IPS DF 6.9 (cell line): ENCODE results near the gene MEAK7.

Experiments used
- DNase-seq: peaks from one replicate; pipeline ENCODE4 v3.0.0-alpha.2; 2013; ENCODE audit warnings: low read depth, low spot score
- H3K27ac ChIP-seq: one replicate; pipeline ENCODE4 v1.5.1; 2013; ENCODE audit warnings: low read length, control low read depth
- H3K27me3 ChIP-seq: 2 replicates; pipeline ENCODE4 v1.6.1; 2013; ENCODE audit warnings: mild to moderate bottlenecking, low read length; ENCODE audit not compliant: control insufficient read depth, insufficient read depth
- H3K36me3 ChIP-seq: 2 replicates; pipeline ENCODE4 v1.6.1; 2013; ENCODE audit warnings: low read length; ENCODE audit not compliant: control insufficient read depth, insufficient read depth
- H3K4me1 ChIP-seq: 2 replicates; pipeline ENCODE4 v1.6.1; 2013; ENCODE audit warnings: low read length; ENCODE audit not compliant: control insufficient read depth, insufficient read depth
- H3K4me3 ChIP-seq: 2 replicates; pipeline ENCODE4 v1.5.1; 2013; ENCODE audit warnings: mild to moderate bottlenecking, low read length
- H3K9me3 ChIP-seq: 2 replicates; pipeline ENCODE4 v1.6.1; 2013; ENCODE audit warnings: low read length, inconsistent platforms; ENCODE audit not compliant: control insufficient read depth, insufficient read depth
- WGBS: extraction: QIAGEN DNeasy Blood & Tissue Kit; methylation state at CpG from one replicate; pipeline ENCODE4 v1.1.7; 2013; ENCODE audit warnings: mixed read lengths, missing lambda C conversion rate; ENCODE audit not compliant: insufficient read length, insufficient coverage; 5-methylcytosine and 5-hydroxymethylcytosine counted together

The MEAK7 gene

GRCh38 chr16:84501077-84501735 lies 3.3 kb downstream of the MEAK7 start:
- Histone ChIP-seq H3K9me3 (no peaks in the 10 kb centered on the region), H3K36me3 (peaks cover 4% of the 10 kb centered on the region; the same call in 1 of the 2 replicates), H3K27me3 (no peaks in the 10 kb centered on the region), H3K4me3 (no peak overlapping the region), H3K4me1 (peaks cover 1% of the 10 kb centered on the region; the same call in 1 of the 2 replicates), H3K27ac (no peak overlapping the region)
- no CpG with 5 or more reads among the region's 12 CpGs for WGBS
- no peak for DNase-seq

GRCh38 chr16:84500531-84500930 lies 3.9 kb downstream of the MEAK7 start:
- no CpG with 5 or more reads among the region's 13 CpGs for WGBS
- H3K36me3 ChIP-seq, result peaks cover 6% of the 10 kb centered on the region; the same call in 1 of the 2 replicates
- no peak overlapping the region for H3K27ac ChIP-seq

GRCh38 chr16:84499638-84500037 lies 4.8 kb downstream of the MEAK7 start:
- peaks cover 1% of the 10 kb centered on the region; the same call in 1 of the 2 replicates for H3K4me1 ChIP-seq
- WGBS, result no CpG with 5 or more reads among the region's 15 CpGs
- no peak overlapping the region for H3K4me3 ChIP-seq
- no peak overlapping the region for H3K27ac ChIP-seq
- no peaks in the 10 kb centered on the region for H3K9me3 ChIP-seq
- H3K27me3 ChIP-seq, result no peaks in the 10 kb centered on the region
- DNase-seq, result no peak
- peaks cover 9% of the 10 kb centered on the region; the same call in 1 of the 2 replicates for H3K36me3 ChIP-seq

More at GRCh38 chr16:84500531-84500930, 3.9 kb downstream of the MEAK7 start:
- Histone ChIP-seq H3K4me3 (no peak overlapping the region), H3K9me3 (no peaks in the 10 kb centered on the region), H3K4me1 (peaks cover 1% of the 10 kb centered on the region; the same call in 1 of the 2 replicates), H3K27me3 (no peaks in the 10 kb centered on the region)
- no peak for DNase-seq

- WGBS, result no CpG with 5 or more reads among the region's 13 CpGs
- DNase-seq, result no peak
- Histone ChIP-seq H3K4me3 (no peak overlapping the region), H3K27ac (no peak overlapping the region), H3K36me3 (peaks cover 9% of the 10 kb centered on the region; the same call in 1 of the 2 replicates), H3K9me3 (no peaks in the 10 kb centered on the region), H3K27me3 (no peaks in the 10 kb centered on the region), H3K4me1 (peaks cover 1% of the 10 kb centered on the region; the same call in 1 of the 2 replicates)
These were observed 5.4 kb downstream of the MEAK7 start for GRCh38 chr16:84498859-84499620.

- H3K4me1 ChIP-seq, result no peaks in the 10 kb centered on the region; the same call in 1 of the 2 replicates
- peaks cover 9% of the 10 kb centered on the region; the same call in 1 of the 2 replicates for H3K36me3 ChIP-seq
- WGBS, result no CpG with 5 or more reads among the region's 2 CpGs
- H3K27ac ChIP-seq, result no peak overlapping the region
- H3K27me3 ChIP-seq, result no peaks in the 10 kb centered on the region
- no peak overlapping the region for H3K4me3 ChIP-seq
- DNase-seq, result no peak
- peaks cover 2% of the 10 kb centered on the region for H3K9me3 ChIP-seq
These were observed 6.2 kb downstream of the MEAK7 start for GRCh38 chr16:84498223-84498610.

GRCh38 chr16:84497418-84498222 lies 6.8 kb downstream of the MEAK7 start:
- Histone ChIP-seq H3K9me3 (peaks cover 2% of the 10 kb centered on the region), H3K4me1 (no peaks in the 10 kb centered on the region; the same call in 1 of the 2 replicates), H3K27me3 (no peaks in the 10 kb centered on the region), H3K36me3 (peaks cover 9% of the 10 kb centered on the region; the same call in 1 of the 2 replicates), H3K4me3 (no peak overlapping the region), H3K27ac (no peak overlapping the region)
- DNase-seq, result no peak
- no CpG with 5 or more reads among the region's 18 CpGs for WGBS

GRCh38 chr16:84496991-84497390 lies 7.5 kb downstream of the MEAK7 start:
- no peak for DNase-seq
- no peak overlapping the region for H3K4me3 ChIP-seq

GRCh38 chr16:84495506-84495905 lies 9.0 kb downstream of the MEAK7 start:
- no peak overlapping the region for H3K27ac ChIP-seq
- no peak overlapping the region for H3K4me3 ChIP-seq
- H3K4me1 ChIP-seq, result no peaks in the 10 kb centered on the region; the same call in 1 of the 2 replicates
- peaks cover 9% of the 10 kb centered on the region; the same call in 1 of the 2 replicates for H3K36me3 ChIP-seq
- H3K9me3 ChIP-seq, result peaks cover 2% of the 10 kb centered on the region
- no CpG with 5 or more reads among the region's 11 CpGs for WGBS
- no peak for DNase-seq
- no peaks in the 10 kb centered on the region for H3K27me3 ChIP-seq

More at GRCh38 chr16:84496991-84497390, 7.5 kb downstream of the MEAK7 start:
- no peak overlapping the region for H3K27ac ChIP-seq
- no CpG with 5 or more reads among the region's 3 CpGs for WGBS
- peaks cover 9% of the 10 kb centered on the region; the same call in 1 of the 2 replicates for H3K36me3 ChIP-seq
- no peaks in the 10 kb centered on the region; the same call in 1 of the 2 replicates for H3K4me1 ChIP-seq
- peaks cover 2% of the 10 kb centered on the region for H3K9me3 ChIP-seq
- H3K27me3 ChIP-seq, result no peaks in the 10 kb centered on the region

- no CpG with 5 or more reads among the region's 8 CpGs for WGBS
- Histone ChIP-seq H3K27me3 (no peaks in the 10 kb centered on the region), H3K36me3 (no peaks in the 10 kb centered on the region; the same call in 1 of the 2 replicates), H3K4me3 (no peak overlapping the region), H3K27ac (no peak overlapping the region), H3K9me3 (peaks cover 2% of the 10 kb centered on the region), H3K4me1 (no peaks in the 10 kb centered on the region)
- no peak for DNase-seq
These were observed 15.3 kb downstream of the MEAK7 start for GRCh38 chr16:84489131-84489530.

GRCh38 chr16:84487358-84487757 lies 17.1 kb downstream of the MEAK7 start:
- H3K4me3 ChIP-seq, result no peak overlapping the region
- no peaks in the 10 kb centered on the region for H3K4me1 ChIP-seq
- no peaks in the 10 kb centered on the region for H3K36me3 ChIP-seq
- no peak for DNase-seq
- H3K27ac ChIP-seq, result no peak overlapping the region
- H3K9me3 ChIP-seq, result no peaks in the 10 kb centered on the region
- no CpG with 5 or more reads among the region's 8 CpGs for WGBS
- no peaks in the 10 kb centered on the region for H3K27me3 ChIP-seq
